ENCODE results near the gene OR2T8.

Gene OR2T8

GRCh38 chr1:247905181-247905580 lies 14.9 kb upstream of the OR2T8 start:
- DNase-seq (ENCODE audit: low spot score): no peak
- POLR2A ChIA-PET (ENCODE audit: low non-redundant PET): no interaction called here

GRCh38 chr1:247905910-247906503 lies 14.0 kb upstream of the OR2T8 start:
- CTCF ChIA-PET: interaction anchor here (1.2 kb wide), 1 partner anchor 31 kb away, joined by 5 read pairs; no protein-coding TSS in a partner anchor

More at GRCh38 chr1:247905181-247905580, 14.9 kb upstream of the OR2T8 start:
- no peak overlapping the region for H3K27ac ChIP-seq
- CTCF ChIA-PET: no interaction called here
- TF ChIP-seq, protein P1, sequence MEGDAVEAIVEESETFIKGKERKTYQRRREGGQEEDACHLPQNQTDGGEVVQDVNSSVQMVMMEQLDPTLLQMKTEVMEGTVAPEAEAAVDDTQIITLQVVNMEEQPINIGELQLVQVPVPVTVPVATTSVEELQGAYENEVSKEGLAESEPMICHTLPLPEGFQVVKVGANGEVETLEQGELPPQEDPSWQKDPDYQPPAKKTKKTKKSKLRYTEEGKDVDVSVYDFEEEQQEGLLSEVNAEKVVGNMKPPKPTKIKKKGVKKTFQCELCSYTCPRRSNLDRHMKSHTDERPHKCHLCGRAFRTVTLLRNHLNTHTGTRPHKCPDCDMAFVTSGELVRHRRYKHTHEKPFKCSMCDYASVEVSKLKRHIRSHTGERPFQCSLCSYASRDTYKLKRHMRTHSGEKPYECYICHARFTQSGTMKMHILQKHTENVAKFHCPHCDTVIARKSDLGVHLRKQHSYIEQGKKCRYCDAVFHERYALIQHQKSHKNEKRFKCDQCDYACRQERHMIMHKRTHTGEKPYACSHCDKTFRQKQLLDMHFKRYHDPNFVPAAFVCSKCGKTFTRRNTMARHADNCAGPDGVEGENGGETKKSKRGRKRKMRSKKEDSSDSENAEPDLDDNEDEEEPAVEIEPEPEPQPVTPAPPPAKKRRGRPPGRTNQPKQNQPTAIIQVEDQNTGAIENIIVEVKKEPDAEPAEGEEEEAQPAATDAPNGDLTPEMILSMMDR (conservative IDR thresholded peaks at IDR 0.05; ENCODE audit: low read depth): no peak

GRCh38 chr1:247906504-247907047 lies 13.5 kb upstream of the OR2T8 start:
- POLR2A ChIA-PET (ENCODE audit: low non-redundant PET): no interaction called here
- TF ChIP-seq, protein P1 (conservative IDR thresholded peaks at IDR 0.05; ENCODE audit: low read depth): no peak
- peak overlapping the region; percentile 74 for H3K27ac ChIP-seq
- peak; percentile 81 for DNase-seq (ENCODE audit: low spot score)
- CTCF ChIA-PET: interaction anchor here (1.2 kb wide), 1 partner anchor 30 kb away, joined by 5 read pairs; no protein-coding TSS in a partner anchor

More at GRCh38 chr1:247905910-247906503, 14.0 kb upstream of the OR2T8 start:
- DNase-seq (ENCODE audit: low spot score): no peak
- TF ChIP-seq, protein P1 (conservative IDR thresholded peaks at IDR 0.05; ENCODE audit: low read depth): no peak
- peak overlapping the region; percentile 74 for H3K27ac ChIP-seq
- POLR2A ChIA-PET (ENCODE audit: low non-redundant PET): no interaction called here

DNA sequence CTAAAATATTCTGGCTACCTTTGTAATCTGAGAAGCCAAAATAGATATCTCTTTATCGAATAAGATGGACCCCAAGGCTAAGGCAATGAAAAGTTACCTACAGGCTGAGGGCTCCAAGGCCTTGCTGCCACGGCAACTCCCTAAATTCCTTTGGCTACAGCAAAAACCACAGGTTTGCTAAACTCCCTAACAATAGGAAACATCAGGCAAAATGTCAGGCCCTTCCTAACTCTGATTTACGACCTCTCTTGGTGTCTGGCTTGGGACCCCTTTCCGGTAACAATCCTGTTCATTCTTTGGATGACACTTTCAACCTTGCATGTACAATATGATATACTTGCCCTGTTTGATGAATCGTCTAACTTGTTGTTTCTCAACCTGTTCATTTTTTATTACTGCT lies 11.3 kb upstream of the OR2T8 start:
- no peak for DNase-seq (ENCODE audit: low spot score)
- TF ChIP-seq, protein P1 (conservative IDR thresholded peaks at IDR 0.05; ENCODE audit: low read depth): no peak
- ChIA-PET CTCF (no interaction called here), POLR2A (ENCODE audit: low non-redundant PET) (no interaction called here)
- no peak overlapping the region for H3K27ac ChIP-seq

DNA sequence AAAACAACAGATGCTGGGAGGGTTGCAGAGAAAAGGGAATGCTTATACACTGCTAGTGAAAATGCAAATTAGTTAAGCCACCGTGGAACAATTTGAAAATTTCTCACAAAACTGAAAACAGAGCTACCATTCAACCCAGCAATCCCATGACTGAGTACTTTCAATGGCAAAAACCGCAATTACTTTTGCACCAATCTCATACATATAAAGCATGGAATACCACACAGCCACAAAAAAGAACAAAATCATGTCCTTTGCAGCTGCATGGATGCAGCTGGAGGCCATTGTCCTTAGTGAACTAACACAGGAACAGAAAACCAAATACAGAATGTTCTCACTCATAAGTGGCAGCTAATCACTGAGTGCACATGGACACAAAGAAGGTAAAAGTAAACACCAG lies 6.3 kb upstream of the OR2T8 start:
- ChIA-PET CTCF (no interaction called here), POLR2A (ENCODE audit: low non-redundant PET) (no interaction called here)
- no peak overlapping the region for H3K27ac ChIP-seq
- DNase-seq (ENCODE audit: low spot score): no peak
- TF ChIP-seq, protein P1 (conservative IDR thresholded peaks at IDR 0.05; ENCODE audit: low read depth): no peak

GRCh38 chr1:247914941-247915662 lies 5.0 kb upstream of the OR2T8 start:
- TF ChIP-seq, protein P1 (conservative IDR thresholded peaks at IDR 0.05; ENCODE audit: low read depth): no peak
- ChIA-PET POLR2A (ENCODE audit: low non-redundant PET) (no interaction called here), CTCF (no interaction called here)
- no peak overlapping the region for H3K27ac ChIP-seq
- DNase-seq (ENCODE audit: low spot score): no peak

Measured in RWPE1 (cell line).